T-cell (primary cell): ENCODE results near the gene CCDC69. TPM values are rescaled to one million over a fixed set of nuclear protein-coding genes. Genes with fewer than 3 reads are reported as not detected.

ENCODE experiments used
- ATAC-seq, 4 experiments: fragments of 200-7000 bp in 3 of 4; fragments of 150-1000 bp in 1 of 4; cut with Tn5 transposase; replicated peaks in 1 of 4; 1 replicate in 3 of 4; 2 replicates in 1 of 4; pipeline ENCODE4 v1.10.0; 2021; ENCODE audit warnings: moderate library complexity in 3 of 4, mild to moderate bottlenecking in 2 of 4, moderate number of reproducible peaks in 1 of 4
- CTCF ChIA-PET, 2 donors: fragments of 300-600 bp; sonication (Branson Sonifier 250); formaldehyde crosslinking; loops; one replicate each; lab custom pipeline; 2022; ENCODE audit warnings: antibody characterized with exemption in 2 of 2; lab: Charles Lee
- POLR2A ChIA-PET, 2 donors: fragments of 300-600 bp; sonication (Branson Sonifier 250); formaldehyde crosslinking; loops; one replicate each; lab custom pipeline; 2022; ENCODE audit warnings: antibody characterized with exemption in 2 of 2; lab: Charles Lee
- DNase-seq, 35 experiments: peaks; one replicate each; pipeline versions ENCODE4 v3.0.0 to v3.0.0-alpha.2; 2013 to 2023
- H3K27ac ChIP-seq: one replicate; pipeline ENCODE4 v1.5.1; 2013; ENCODE audit warnings: low read length
- H3K27me3 ChIP-seq, 2 experiments: replicated peaks in 1 of 2; 1 replicate in 1 of 2; 2 replicates in 1 of 2; pipeline versions ENCODE4 v1.6.1 to v1.7.0; 2013; ENCODE audit warnings: low read length in 1 of 2, mixed read lengths in 1 of 2; ENCODE audit not compliant: control insufficient read depth in 2 of 2, insufficient read depth in 2 of 2; ENCODE audit errors: extremely low read depth in 1 of 2
- H3K36me3 ChIP-seq, 2 donors: 1 replicate in 1 of 2; 2 replicates in 1 of 2; pipeline versions ENCODE4 v1.6.1 to v1.7.0; 2013; ENCODE audit warnings: low read length in 1 of 2; ENCODE audit not compliant: control insufficient read depth in 2 of 2, insufficient read depth in 1 of 2; ENCODE audit errors: extremely low read depth in 1 of 2
- H3K4me1 ChIP-seq, 2 experiments: 1 replicate in 1 of 2; 2 replicates in 1 of 2; pipeline versions ENCODE4 v1.6.1 to v1.7.0; 2013; ENCODE audit warnings: low read length in 2 of 2, mixed read lengths in 1 of 2; ENCODE audit not compliant: insufficient read depth in 2 of 2, control insufficient read depth in 1 of 2; ENCODE audit errors: extremely low read depth in 1 of 2
- H3K4me3 ChIP-seq, 2 donors: 1 replicate in 1 of 2; 2 replicates in 1 of 2; pipeline versions ENCODE4 v1.5.1 to v1.7.0; 2013; ENCODE audit warnings: mild to moderate bottlenecking in 2 of 2, low read length in 1 of 2, moderate library complexity in 1 of 2; ENCODE audit not compliant: control insufficient read depth in 1 of 2; ENCODE audit errors: extremely low read depth in 1 of 2
- H3K9me3 ChIP-seq: 2 replicates; pipeline ENCODE4 v1.7.0; 2013
- H3K27ac Mint-ChIP-seq, 2 donors: one replicate each; pipeline ENCODE4 v1.8.0; 2020 to 2021; ENCODE audit warnings: mild to moderate bottlenecking in 2 of 2, mixed read lengths in 2 of 2
- H3K27me3 Mint-ChIP-seq, 2 donors: one replicate each; pipeline ENCODE4 v1.8.0; 2021 to 2022; ENCODE audit warnings: mixed read lengths in 2 of 2
- H3K36me3 Mint-ChIP-seq: one replicate; pipeline ENCODE4 v1.8.0; 2021; ENCODE audit warnings: mixed read lengths
- H3K4me1 Mint-ChIP-seq, 3 donors: one replicate each; pipeline ENCODE4 v1.8.0; 2020 to 2022; ENCODE audit warnings: mixed read lengths in 3 of 3, mild to moderate bottlenecking in 1 of 3
- H3K4me3 Mint-ChIP-seq, 3 donors: one replicate each; pipeline ENCODE4 v1.8.0; 2020 to 2022; ENCODE audit warnings: mild to moderate bottlenecking in 3 of 3, mixed read lengths in 3 of 3, moderate library complexity in 3 of 3
- H3K9me3 Mint-ChIP-seq, 3 donors: one replicate each; pipeline ENCODE4 v1.8.0; 2020 to 2022; ENCODE audit warnings: mixed read lengths in 3 of 3
- WGBS: methylation state at CpG from one replicate; pipeline ENCODE4 v1.1.5; 2013; ENCODE audit warnings: missing lambda C conversion rate; ENCODE audit not compliant: insufficient coverage; 5-methylcytosine and 5-hydroxymethylcytosine counted together
- total RNA-seq, 35 experiments: library from RNA in 6 of 35; stranded (reverse) in 6 of 35; fragments of 120-200 nt in 1 of 35; gene quantifications; one replicate each; pipeline versions ENCODE4 v1.2.1 to v1.2.4 and lab custom pipeline; 2013 to 2026

The CCDC69 gene
- total RNA-seq, 5 donors from 2014 or later (not counting 1 experiment from before 2014, with no cell fraction given): 86.3 to 112 (median 93.5) TPM

GRCh38 chr5:151230048-151230680 lies 6.3 kb upstream of the CCDC69 start:
- Histone ChIP-seq H3K9me3 (no peaks in the 10 kb centered on the region), H3K36me3 (no peaks in the 10 kb centered on the region), H3K4me1 (peaks cover 14 to 25% of the 10 kb centered on the region in 2 experiments), H3K27ac (no peak overlapping the region), H3K4me3 (no peak overlapping the region), H3K27me3 (no peaks in the 10 kb centered on the region)
- no peak for ATAC-seq
- no peak for DNase-seq
- no peak overlapping the region for H3K27ac Mint-ChIP-seq
- no peaks in the 10 kb centered on the region for H3K9me3 Mint-ChIP-seq
- peaks cover 23 to 35% (median 27%) of the 10 kb centered on the region in 3 donors for H3K4me1 Mint-ChIP-seq
- peaks cover 4% of the 10 kb centered on the region for H3K36me3 Mint-ChIP-seq
- ChIA-PET POLR2A (no interaction called here), CTCF (no interaction called here)
- 100% methylated on average over 1 of the region's 6 CpGs for WGBS
- H3K4me3 Mint-ChIP-seq: no peak overlapping the region
- H3K27me3 Mint-ChIP-seq: no peaks in the 10 kb centered on the region

GRCh38 chr5:151228986-151229385 lies 5.1 kb upstream of the CCDC69 start:
- WGBS: no CpG with 5 or more reads among the region's 2 CpGs
- H3K9me3 ChIP-seq: no peaks in the 10 kb centered on the region
- Mint-ChIP-seq H3K4me3 (no peak overlapping the region), H3K4me1 (peaks cover 24 to 33% (median 24%) of the 10 kb centered on the region in 3 donors), H3K36me3 (no peaks in the 10 kb centered on the region), H3K27me3 (no peaks in the 10 kb centered on the region), H3K27ac (no peak overlapping the region), H3K9me3 (no peaks in the 10 kb centered on the region)
- H3K27ac ChIP-seq: no peak overlapping the region
- CTCF ChIA-PET: interaction anchor here in 1 of 2 donors (0.6 kb wide), 1 partner anchor 104 kb away, joined by 7 read pairs; no protein-coding TSS in a partner anchor
- no peaks in the 10 kb centered on the region for H3K27me3 ChIP-seq
- H3K4me1 ChIP-seq: peaks cover 7 to 25% of the 10 kb centered on the region in 2 experiments
- no peak for ATAC-seq
- no peaks in the 10 kb centered on the region for H3K36me3 ChIP-seq
- no peak for DNase-seq
- no peak overlapping the region for H3K4me3 ChIP-seq
- POLR2A ChIA-PET: interaction anchor here in 1 of 2 donors (1.4 kb wide), 1 partner anchor 24 kb away, joined by 3 read pairs; the partner anchor contains the start of gene GM2A

GRCh38 chr5:151227918-151228447 lies 4.1 kb upstream of the CCDC69 start:
- no peaks in the 10 kb centered on the region for H3K36me3 Mint-ChIP-seq
- no peaks in the 10 kb centered on the region for H3K27me3 Mint-ChIP-seq
- DNase-seq: no peak
- 94% methylated on average over 2 of the region's 6 CpGs for whole genome bisulfite sequencing
- peaks cover 3 to 20% of the 10 kb centered on the region in 2 experiments for H3K4me1 ChIP-seq
- H3K4me3 ChIP-seq: no peak overlapping the region
- no peak for ATAC-seq
- no peaks in the 10 kb centered on the region for H3K9me3 ChIP-seq
- H3K27me3 ChIP-seq: no peaks in the 10 kb centered on the region
- no peak overlapping the region for H3K4me3 Mint-ChIP-seq
- H3K27ac ChIP-seq: no peak overlapping the region
- H3K9me3 Mint-ChIP-seq: no peaks in the 10 kb centered on the region
- no peak overlapping the region for H3K27ac Mint-ChIP-seq
- no peaks in the 10 kb centered on the region for H3K36me3 ChIP-seq
- H3K4me1 Mint-ChIP-seq: peaks cover 18 to 23% (median 23%) of the 10 kb centered on the region in 3 donors
- POLR2A ChIA-PET: interaction anchor here in 1 of 2 donors (0.5 to 1.4 kb wide), 2 partner anchors 25 to 45 kb away, joined by 3 read pairs; partner anchors contain the start of gene GM2A
- CTCF ChIA-PET: interaction anchor here in 1 of 2 donors (0.7 kb wide), 1 partner anchor 28 kb away, joined by 3 read pairs; no protein-coding TSS in a partner anchor

- CTCF ChIA-PET: interaction anchor here (0.6 to 4.7 kb wide), 6 partner anchors 12 to 76 kb away, joined by 3 to 28 read pairs (median 4); no protein-coding TSS in a partner anchor
Observed at GRCh38 chr5:151225475-151225874, 1.6 kb upstream of the CCDC69 start.

GRCh38 chr5:151225071-151225470 lies 1.2 kb upstream of the CCDC69 start:
- CTCF ChIA-PET: interaction anchor here (0.6 to 4.7 kb wide), 8 partner anchors 11 to 75 kb away, joined by 3 to 28 read pairs (median 5); no protein-coding TSS in a partner anchor
- POLR2A ChIA-PET: interaction anchor here (0.6 to 1.3 kb wide), 5 partner anchors 11 to 54 kb away, joined by 3 to 5 read pairs (median 4); no protein-coding TSS in a partner anchor
- peak overlapping the region; percentile 97 to 99 for H3K27ac Mint-ChIP-seq
- peaks cover 45 to 52% (median 50%) of the 10 kb centered on the region in 3 donors for H3K4me1 Mint-ChIP-seq
- no peak for ATAC-seq
- H3K27me3 Mint-ChIP-seq: no peaks in the 10 kb centered on the region
- H3K4me3 Mint-ChIP-seq: peak overlapping the region; percentile 59 to 94 (median 88)
- no peaks in the 10 kb centered on the region for H3K9me3 Mint-ChIP-seq
- H3K9me3 ChIP-seq: no peaks in the 10 kb centered on the region
- peaks cover 28 to 49% of the 10 kb centered on the region in 2 experiments for H3K4me1 ChIP-seq
- no peaks in the 10 kb centered on the region for H3K27me3 ChIP-seq
- WGBS: no CpG with 5 or more reads among the region's 4 CpGs
- H3K36me3 Mint-ChIP-seq: peaks cover 13% of the 10 kb centered on the region
- peaks cover 2 to 9% of the 10 kb centered on the region in 2 donors for H3K36me3 ChIP-seq
- no peak overlapping the region for H3K4me3 ChIP-seq
- no peak for DNase-seq
- H3K27ac ChIP-seq: peak overlapping the region; percentile 94

More at GRCh38 chr5:151225475-151225874, 1.6 kb upstream of the CCDC69 start:
- POLR2A ChIA-PET: interaction anchor here (0.5 to 1.0 kb wide), 3 partner anchors 14 to 110 kb away, joined by 3 to 4 read pairs (median 3); no protein-coding TSS in a partner anchor
- Mint-ChIP-seq H3K27ac (peak overlapping the region; percentile 97 to 99), H3K36me3 (peaks cover 11% of the 10 kb centered on the region), H3K4me3 (peak overlapping the region; percentile 59 to 94 (median 88)), H3K27me3 (no peaks in the 10 kb centered on the region), H3K9me3 (no peaks in the 10 kb centered on the region), H3K4me1 (peaks cover 41 to 48% (median 46%) of the 10 kb centered on the region in 3 donors)
- ATAC-seq (no peak), DNase-seq (no peak)
- no CpG with 5 or more reads among the region's 5 CpGs for whole genome bisulfite sequencing
- no peaks in the 10 kb centered on the region for H3K27me3 ChIP-seq
- H3K9me3 ChIP-seq: no peaks in the 10 kb centered on the region
- H3K36me3 ChIP-seq: peaks cover 2 to 9% of the 10 kb centered on the region in 2 donors
- peaks cover 24 to 45% of the 10 kb centered on the region in 2 experiments for H3K4me1 ChIP-seq
- no peak overlapping the region for H3K4me3 ChIP-seq
- peak overlapping the region; percentile 94 for H3K27ac ChIP-seq

GRCh38 chr5:151224372-151224771 lies 480 bp upstream of the CCDC69 start:
- Histone ChIP-seq H3K27me3 (no peaks in the 10 kb centered on the region), H3K4me3 (peak overlapping the region; percentile 87 to 95), H3K9me3 (no peaks in the 10 kb centered on the region), H3K4me1 (peaks cover 35 to 54% of the 10 kb centered on the region in 2 experiments), H3K36me3 (peaks cover 2 to 9% of the 10 kb centered on the region in 2 donors), H3K27ac (peak overlapping the region; percentile 94)
- Mint-ChIP-seq H3K27ac (peak overlapping the region; percentile 97 to 99), H3K9me3 (no peaks in the 10 kb centered on the region), H3K27me3 (no peaks in the 10 kb centered on the region), H3K4me3 (peak overlapping the region; percentile 87 to 94 (median 88)), H3K4me1 (peaks cover 52 to 59% (median 57%) of the 10 kb centered on the region in 3 donors), H3K36me3 (peaks cover 17% of the 10 kb centered on the region)
- DNase-seq: peak in 1 of 35 experiments; percentile 56
- ChIA-PET CTCF (interaction anchor here (0.8 to 4.7 kb wide), 9 partner anchors 10 to 59 kb away, joined by 3 to 28 read pairs (median 9); partner anchors contain the start of gene GM2A (in 1 of the 2)), POLR2A (interaction anchor here (0.6 to 2.4 kb wide), 8 partner anchors 10 to 54 kb away, joined by 3 to 19 read pairs (median 6); partner anchors contain the start of gene GM2A (in 1 of the 2))
- 0% methylated on average over 1 of the region's 6 CpGs for WGBS
- ATAC-seq: peak in 3 of 4 experiments; percentile 8 to 48 (median 13)
